GM23338 (cell line): ENCODE measurements around the gene SLIT1. TPM values are rescaled to one million over a fixed set of nuclear protein-coding genes. Genes with fewer than 3 reads are reported as not detected.

ENCODE experiments used
- ATAC-seq: fragments of 200-7000 bp; cut with Tn5 transposase; 3 replicates; pipeline ENCODE4 v1.9.1; 2020
- DNase-seq: peaks from one replicate; pipeline ENCODE4 v3.0.0-alpha.2; 2015; ENCODE audit warnings: low spot score
- H2AFZ ChIP-seq: fragments of 200-600 bp; sonication (generic); 2 replicates; pipeline ENCODE4 v1.8.0; 2016; ENCODE audit warnings: antibody characterized with exemption, mild to moderate bottlenecking, moderate library complexity
- H3F3A ChIP-seq: fragments of 200-600 bp; sonication (generic); replicated peaks from 2 replicates; pipeline ENCODE4 v1.8.0; 2017; ENCODE audit warnings: antibody characterized with exemption, mixed run types, low read depth
- H3K27ac ChIP-seq: fragments of 200-600 bp; sonication (generic); 2 replicates; pipeline ENCODE4 v1.6.1; 2016; ENCODE audit warnings: low read depth
- H3K27me3 ChIP-seq: fragments of 200-600 bp; sonication (generic); 2 replicates; pipeline ENCODE4 v1.8.0; 2016; ENCODE audit warnings: mild to moderate bottlenecking, mixed run types, moderate library complexity; ENCODE audit not compliant: insufficient read depth
- H3K36me3 ChIP-seq: fragments of 200-600 bp; sonication (generic); 2 replicates; pipeline ENCODE4 v1.8.0; 2016; ENCODE audit warnings: mild to moderate bottlenecking; ENCODE audit not compliant: insufficient read depth
- H3K4me1 ChIP-seq: fragments of 200-600 bp; sonication (generic); 2 replicates; pipeline ENCODE4 v1.8.0; 2016; ENCODE audit warnings: mild to moderate bottlenecking, moderate library complexity; ENCODE audit not compliant: insufficient read depth
- H3K4me2 ChIP-seq: fragments of 200-600 bp; sonication (generic); 2 replicates; pipeline ENCODE4 v1.7.1; 2017; ENCODE audit warnings: mixed run types
- H3K4me3 ChIP-seq: fragments of 200-600 bp; sonication (generic); 2 replicates; pipeline ENCODE4 v1.6.1; 2016; ENCODE audit warnings: mixed run types
- H3K79me2 ChIP-seq: fragments of 200-600 bp; sonication (generic); replicated peaks from 2 replicates; pipeline ENCODE4 v1.8.0; 2017; ENCODE audit warnings: mild to moderate bottlenecking; ENCODE audit not compliant: insufficient read depth
- H3K9me2 ChIP-seq: fragments of 200-600 bp; sonication (generic); 2 replicates; pipeline ENCODE4 v1.8.0; 2017; ENCODE audit not compliant: insufficient read depth
- H4K20me1 ChIP-seq: fragments of 200-600 bp; sonication (generic); replicated peaks from 2 replicates; pipeline ENCODE4 v1.8.0; 2017; ENCODE audit warnings: mild to moderate bottlenecking; ENCODE audit not compliant: insufficient read depth
- H3K27ac Mint-ChIP-seq: 2 replicates; pipeline ENCODE4 v1.8.0; 2020; ENCODE audit warnings: inconsistent platforms, mild to moderate bottlenecking, moderate library complexity, mixed read lengths
- H3K27me3 Mint-ChIP-seq: 3 replicates; pipeline ENCODE4 v1.8.0; 2022; ENCODE audit warnings: low read depth, mild to moderate bottlenecking, moderate library complexity, mixed read lengths, inconsistent platforms; ENCODE audit not compliant: insufficient read depth, poor library complexity
- H3K36me3 Mint-ChIP-seq: 3 replicates; pipeline ENCODE4 v1.8.0; 2021; ENCODE audit warnings: low read depth, mild to moderate bottlenecking, inconsistent platforms, moderate library complexity, mixed read lengths
- H3K4me1 Mint-ChIP-seq: 3 replicates; pipeline ENCODE4 v1.8.0; 2020; ENCODE audit warnings: mild to moderate bottlenecking, inconsistent platforms, mixed read lengths
- H3K4me3 Mint-ChIP-seq: 3 replicates; pipeline ENCODE4 v1.8.0; 2021; ENCODE audit warnings: moderate library complexity, mild to moderate bottlenecking, inconsistent platforms, mixed read lengths
- H3K9me3 Mint-ChIP-seq: 3 replicates; pipeline ENCODE4 v1.8.0; 2020; ENCODE audit warnings: moderate library complexity, mild to moderate bottlenecking, inconsistent platforms, mixed read lengths
- CTCF ChIP-seq, 2 experiments: fragments of 200-600 bp in 1 of 2; sonication (generic) in 1 of 2; conservative IDR thresholded peaks; 2 replicates each; pipeline versions ENCODE4 v1.5.1 to v1.6.1; 2016 to 2017; ENCODE audit warnings: antibody characterized with exemption in 2 of 2, low read depth in 2 of 2, mild to moderate bottlenecking in 2 of 2, moderate library complexity in 1 of 2
- ETS1 ChIP-seq: IDR thresholded peaks from 2 replicates; pipeline ENCODE4 v1.6.1; 2016; ENCODE audit warnings: antibody characterized with exemption
- JUNB ChIP-seq: IDR thresholded peaks from one replicate; pipeline ENCODE4 v1.6.1; 2016; ENCODE audit warnings: antibody characterized with exemption; ENCODE audit not compliant: unreplicated experiment
- POLR2AphosphoS5 ChIP-seq: IDR thresholded peaks from 2 replicates; pipeline ENCODE4 v1.6.1; 2016; ENCODE audit warnings: antibody characterized with exemption, low read depth
- ZNF114 ChIP-seq: fragments of 250-450 bp; sonication (Bioruptor Pico); IDR thresholded peaks from 2 replicates; pipeline ENCODE4 v1.5.0; 2020; ENCODE audit warnings: mild to moderate bottlenecking, moderate library complexity
- ZNF331 ChIP-seq: fragments of 250-450 bp; sonication (Bioruptor Pico); IDR thresholded peaks from 2 replicates; pipeline ENCODE4 v1.5.0; 2020; ENCODE audit warnings: low read depth, mild to moderate bottlenecking, moderate library complexity
- ZNF462 ChIP-seq: fragments of 250-450 bp; sonication (Bioruptor Pico); IDR thresholded peaks from 2 replicates; pipeline ENCODE4 v1.5.0; 2020; ENCODE audit warnings: mild to moderate bottlenecking, moderate library complexity
- polyA plus RNA-seq: library from polyadenylated mRNA; unstranded; fragments of >200 nt; fragmentation: Nextera tagmentation; extraction: Ambion mirVana; gene quantifications from 2 replicates; pipeline ENCODE4 v1.2.1, GENCODE V29; 2016
- total RNA-seq: library from RNA; depleted of rRNA; stranded (reverse); fragments of >200 nt; shearing (Covaris generic); gene quantifications from 2 replicates; pipeline ENCODE4 v1.2.3, GENCODE V29; 2014

SLIT1 gene
- total and polyA plus RNA-seq, 2 experiments from 2014 or later = 0.76 to 1.7 TPM

GRCh38 chr10:96955794-96956193, 230.0 kb downstream of the SLIT1 start:
- no peak overlapping the region for H3K4me3 Mint-ChIP-seq
- no peak for TF ChIP-seq ZNF331
- TF ChIP-seq ZNF462 = no peak
- no peak for TF ChIP-seq JUNB
- TF ChIP-seq POLR2AphosphoS5 = no peak
- no peak for TF ChIP-seq CTCF (conservative IDR thresholded peaks at IDR 0.05; ENCODE audit: low read depth in 2 of 2)
- TF ChIP-seq ETS1 = no peak
- no peak for TF ChIP-seq ZNF114
- no peak overlapping the region for H3K4me2 ChIP-seq
- no peaks in the 10 kb centered on the region for H3F3A ChIP-seq
- no peaks in the 10 kb centered on the region; the same call in none of the 2 replicates for H4K20me1 ChIP-seq
- H3K4me1 ChIP-seq = no peaks in the 10 kb centered on the region
- peaks cover 16% of the 10 kb centered on the region; the same call in 2 of the 3 replicates for H3K36me3 Mint-ChIP-seq
- no peak overlapping the region for H2AFZ ChIP-seq
- no peak overlapping the region for H3K4me3 ChIP-seq
- H3K79me2 ChIP-seq = no peaks in the 10 kb centered on the region
- H3K36me3 ChIP-seq = no peaks in the 10 kb centered on the region
- peaks cover 4% of the 10 kb centered on the region; the same call in 1 of the 3 replicates for H3K4me1 Mint-ChIP-seq
- H3K27ac ChIP-seq = no peak overlapping the region
- H3K27ac Mint-ChIP-seq = no peak overlapping the region
- H3K9me2 ChIP-seq = no peaks in the 10 kb centered on the region
- no peaks in the 10 kb centered on the region for H3K9me3 Mint-ChIP-seq
- DNase-seq (no peak), ATAC-seq (no peak)
- no peaks in the 10 kb centered on the region for H3K27me3 ChIP-seq
- H3K27me3 Mint-ChIP-seq = no peaks in the 10 kb centered on the region
